Stimulated activated CD8-positive, alpha-beta memory T cell treated with anti-CD3 and anti-CD28 coated beads, Interleukin-15, amount 100 ng/mL, for 24 hours (primary cell): Measurements from ENCODE around the gene BANK1.

Experiments
- DNase-seq: peaks from one replicate; pipeline ENCODE4 v3.0.0-alpha.2; 2020; ENCODE audit warnings: low read depth

Gene BANK1

GRCh38 chr4:101960431-101960830 lies 169.9 kb downstream of the BANK1 start:
- DNase-seq: no peak

GRCh38 chr4:101961144-101961543 lies 170.6 kb downstream of the BANK1 start:
- DNase-seq: no peak

GRCh38 chr4:101967697-101968346 lies 177.3 kb downstream of the BANK1 start:
- no peak for DNase-seq

- no peak for DNase-seq
These were observed 177.8 kb downstream of the BANK1 start for GRCh38 chr4:101968364-101968763.

- DNase-seq: no peak
These were observed 179.4 kb downstream of the BANK1 start for GRCh38 chr4:101969965-101970364.

GRCh38 chr4:101970547-101971155 lies 180.1 kb downstream of the BANK1 start:
- DNase-seq: no peak

GRCh38 chr4:101972791-101973190 lies 182.3 kb downstream of the BANK1 start:
- DNase-seq: no peak

GRCh38 chr4:101973361-101973760 lies 182.8 kb downstream of the BANK1 start:
- no peak for DNase-seq

- DNase-seq: no peak
These were observed 186.5 kb downstream of the BANK1 start for GRCh38 chr4:101977076-101977475.

GRCh38 chr4:101981756-101982155 lies 191.2 kb downstream of the BANK1 start:
- no peak for DNase-seq

- DNase-seq: no peak
These were observed 193.3 kb downstream of the BANK1 start for GRCh38 chr4:101983835-101984234.

- no peak for DNase-seq
These were observed 197.2 kb downstream of the BANK1 start for GRCh38 chr4:101987623-101988243.

GRCh38 chr4:101989551-101989950 lies 199.0 kb downstream of the BANK1 start:
- DNase-seq: no peak

- no peak for DNase-seq
These were observed 201.9 kb downstream of the BANK1 start for GRCh38 chr4:101992446-101992845.

- no peak for DNase-seq
These were observed 202.7 kb downstream of the BANK1 start for GRCh38 chr4:101993002-101993841.

GRCh38 chr4:101993842-101994775 lies 203.6 kb downstream of the BANK1 start:
- DNase-seq: no peak

- DNase-seq: no peak
These were observed 217.5 kb downstream of the BANK1 start for GRCh38 chr4:102007959-102008425.

GRCh38 chr4:102008711-102009110 lies 218.2 kb downstream of the BANK1 start:
- DNase-seq: no peak

- DNase-seq: no peak
These were observed 231.8 kb downstream of the BANK1 start for GRCh38 chr4:102022343-102022742.

- DNase-seq: no peak
These were observed 237.4 kb downstream of the BANK1 start for GRCh38 chr4:102027961-102028360.

GRCh38 chr4:102031406-102031805 lies 240.9 kb downstream of the BANK1 start:
- DNase-seq: no peak
